Activated CD4-positive, alpha-beta T cell treated with anti-CD3 and anti-CD28 coated beads, Interleukin-2, amount 10 ng/mL, durations not matched to agents 24 days and 14 days (primary cell): ENCODE data around the gene LPAR5. TPM values are rescaled to one million over a fixed set of nuclear protein-coding genes. Genes with fewer than 3 reads are reported as not detected.
A peak's percentile ranks its signal among the peaks of the same experiment; 100 is the strongest.
"Not testable (repeated sequence)": the region's sequence is repeated elsewhere in the genome, so short reads cannot be mapped to it uniquely, and the experiment has no call there.

Experiments
- DNase-seq: peaks from one replicate; pipeline ENCODE4 v3.0.0; 2022
- H3K27ac Mint-ChIP-seq: one replicate; pipeline ENCODE4 v1.8.0; 2022; ENCODE audit warnings: mild to moderate bottlenecking, mixed read lengths
- H3K27me3 Mint-ChIP-seq: one replicate; pipeline ENCODE4 v1.8.0; 2022; ENCODE audit warnings: mixed read lengths
- H3K36me3 Mint-ChIP-seq: one replicate; pipeline ENCODE4 v1.8.0; 2022; ENCODE audit warnings: low read depth, mild to moderate bottlenecking, mixed read lengths
- H3K4me1 Mint-ChIP-seq: one replicate; pipeline ENCODE4 v1.8.0; 2021; ENCODE audit warnings: mixed read lengths
- H3K4me3 Mint-ChIP-seq: one replicate; pipeline ENCODE4 v1.8.0; 2022; ENCODE audit warnings: mild to moderate bottlenecking, moderate library complexity, mixed read lengths
- H3K9me3 Mint-ChIP-seq: one replicate; pipeline ENCODE4 v1.8.0; 2021; ENCODE audit warnings: mixed read lengths
- intact Hi-C: fragments of 100-400 bp; cut with micrococcal nuclease; formaldehyde crosslinking; loops from one replicate; pipeline ENCODE4 v1.15.1; 2023
- total RNA-seq: library from RNA; stranded (reverse); gene quantifications from 2 replicates; pipeline ENCODE4 v1.2.3, GENCODE V29; 2022

The LPAR5 gene
- total RNA-seq, 1 donor from 2014 or later, result 4.2 TPM

DNA sequence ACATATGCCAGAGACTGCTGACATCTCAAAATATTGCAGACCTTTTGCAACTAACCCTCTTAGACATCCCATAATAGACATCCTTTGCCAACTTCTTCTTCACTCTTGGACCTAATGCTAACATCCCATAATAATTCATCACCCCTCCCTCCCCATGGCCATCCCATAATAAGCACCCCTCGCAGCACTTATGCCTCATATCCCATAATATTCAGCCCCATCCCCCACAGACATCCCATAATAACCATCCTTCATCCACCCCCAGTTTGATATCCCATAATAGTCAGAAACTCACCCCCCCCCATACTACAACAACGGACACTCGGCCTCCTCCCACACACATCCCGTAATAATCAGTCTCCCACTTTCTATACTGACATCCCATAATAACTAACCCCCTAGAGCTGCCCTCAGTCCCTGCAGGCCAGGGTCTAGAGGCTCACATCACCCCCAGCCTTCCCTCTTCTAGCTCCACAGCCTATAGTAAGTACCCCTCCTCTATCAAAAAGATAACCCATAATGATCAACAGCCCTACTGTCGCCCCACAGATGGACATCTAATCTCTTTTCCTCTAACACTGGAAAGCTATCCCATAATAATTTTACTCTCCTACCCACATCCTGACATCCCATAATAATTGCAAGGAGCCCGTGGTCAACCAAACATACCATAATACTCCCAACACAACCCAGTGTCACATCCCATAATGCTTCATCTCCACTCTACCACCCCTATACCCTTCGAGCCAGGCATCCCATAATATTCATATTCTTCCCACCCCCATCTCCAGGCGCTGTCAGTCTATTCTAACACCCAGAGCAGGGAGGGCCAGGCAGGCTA lies 27.8 kb downstream of the LPAR5 start:
- Mint-ChIP-seq H3K4me1 (peaks cover 45% of the 10 kb centered on the region), H3K27ac (no peak overlapping the region), H3K4me3 (no peak overlapping the region)

DNA sequence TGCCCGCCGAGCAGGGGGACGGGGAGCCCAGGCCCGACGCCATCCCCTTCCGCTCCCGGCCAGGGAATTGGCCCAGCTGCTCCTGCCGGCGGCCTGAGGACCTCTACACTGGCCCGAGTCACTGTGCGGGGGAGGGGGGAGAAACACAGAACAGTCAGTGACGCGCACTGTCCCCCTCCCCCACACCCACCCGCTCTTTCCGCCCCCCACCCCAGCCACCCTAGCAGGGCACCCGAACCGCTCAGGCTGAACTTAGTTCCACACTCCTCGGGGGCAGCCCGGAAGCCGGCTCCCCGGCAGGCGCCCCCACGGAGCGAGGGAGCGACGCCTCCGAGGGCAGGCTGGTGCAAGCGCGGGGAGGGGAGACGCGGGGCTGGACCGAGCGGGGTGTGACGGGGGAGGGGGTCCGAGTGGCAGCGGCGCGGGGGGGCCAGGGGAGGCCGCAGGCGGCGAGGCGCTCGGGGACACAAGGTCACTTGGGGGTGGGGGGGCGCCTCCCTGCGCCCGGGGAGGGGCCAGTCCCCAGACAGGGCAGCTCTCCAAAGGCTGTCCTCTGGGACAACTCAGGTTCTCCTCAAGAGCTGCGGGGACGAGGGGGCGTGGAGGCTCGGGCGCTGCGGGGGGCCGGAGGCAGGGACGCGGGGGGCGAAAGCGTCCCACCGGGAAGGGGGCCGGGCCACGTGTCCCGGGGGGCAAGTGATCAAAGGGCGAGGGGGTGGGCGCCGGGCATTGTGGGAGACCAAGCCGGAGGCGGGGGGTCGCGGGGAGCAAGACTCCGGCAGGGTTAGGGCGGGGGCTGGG lies 29.2 kb downstream of the LPAR5 start:
- Mint-ChIP-seq H3K4me1 (peaks cover 45% of the 10 kb centered on the region), H3K36me3 (peaks cover 37% of the 10 kb centered on the region), H3K27ac (peak overlapping the region; percentile 79), H3K27me3 (no peaks in the 10 kb centered on the region), H3K4me3 (no peak overlapping the region), H3K9me3 (no peaks in the 10 kb centered on the region)
- DNase-seq, result peak; percentile 85
- intact Hi-C loops, result loop anchor here (1.0 to 5.0 kb wide), 6 partner anchors 38 to 266 kb away; partner anchors contain the start of genes CD4, GAPDH, ING4 and NOP2

More for the DNA sequence above, 27.8 kb downstream of the LPAR5 start:
- intact Hi-C loops, result loop anchor here (1.0 to 5.0 kb wide), 7 partner anchors 39 to 264 kb away; partner anchors contain the start of genes CD4, GAPDH, ING4 and NOP2
- Mint-ChIP-seq H3K36me3 (peaks cover 23% of the 10 kb centered on the region), H3K27me3 (no peaks in the 10 kb centered on the region), H3K9me3 (no peaks in the 10 kb centered on the region)
- peak; percentile 89 for DNase-seq

DNA sequence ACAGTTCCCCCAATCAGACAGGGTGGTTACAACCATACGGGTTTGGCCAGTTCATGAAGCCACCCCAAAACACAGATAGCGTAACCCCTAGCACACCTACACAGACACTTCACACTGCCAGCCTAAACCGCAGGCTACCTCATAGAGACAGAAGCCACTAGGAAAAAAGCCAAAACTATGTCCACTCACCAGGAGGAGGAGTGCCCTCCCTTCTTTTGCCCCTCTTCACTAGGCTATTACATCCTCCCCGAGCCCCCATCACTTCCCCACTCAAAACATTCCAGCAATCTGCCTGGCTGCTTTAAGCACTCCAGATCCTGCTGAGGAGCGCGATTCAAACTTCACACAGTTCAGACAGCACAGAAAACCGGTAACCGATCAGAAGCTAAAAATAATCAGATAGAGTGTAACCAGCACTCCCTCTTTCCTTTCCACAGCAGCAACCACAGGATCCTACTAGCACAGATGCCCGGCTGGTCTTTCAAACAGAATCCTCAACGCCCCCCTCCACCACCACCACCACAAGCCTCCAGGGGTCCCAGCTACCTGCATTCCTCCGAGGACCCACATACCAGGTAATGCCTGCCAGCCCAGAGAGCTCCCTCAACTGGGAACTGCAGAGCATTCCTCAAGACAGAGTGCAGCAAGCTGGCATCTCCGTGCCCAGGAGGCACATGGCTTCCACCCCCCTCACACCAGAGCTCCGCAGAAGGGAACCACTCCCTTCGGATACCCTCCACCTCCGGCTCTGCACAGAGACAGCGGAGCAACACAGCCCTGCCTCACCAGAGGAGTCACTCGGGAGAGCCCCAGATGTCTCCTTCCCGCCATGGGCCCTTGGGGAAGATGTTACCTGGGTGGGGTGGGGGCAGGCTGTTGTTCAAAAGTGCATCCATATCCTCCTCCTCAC lies 30.1 kb downstream of the LPAR5 start:
- Mint-ChIP-seq H3K36me3 (peaks cover 44% of the 10 kb centered on the region), H3K4me1 (peaks cover 41% of the 10 kb centered on the region), H3K4me3 (no peak overlapping the region)

DNA sequence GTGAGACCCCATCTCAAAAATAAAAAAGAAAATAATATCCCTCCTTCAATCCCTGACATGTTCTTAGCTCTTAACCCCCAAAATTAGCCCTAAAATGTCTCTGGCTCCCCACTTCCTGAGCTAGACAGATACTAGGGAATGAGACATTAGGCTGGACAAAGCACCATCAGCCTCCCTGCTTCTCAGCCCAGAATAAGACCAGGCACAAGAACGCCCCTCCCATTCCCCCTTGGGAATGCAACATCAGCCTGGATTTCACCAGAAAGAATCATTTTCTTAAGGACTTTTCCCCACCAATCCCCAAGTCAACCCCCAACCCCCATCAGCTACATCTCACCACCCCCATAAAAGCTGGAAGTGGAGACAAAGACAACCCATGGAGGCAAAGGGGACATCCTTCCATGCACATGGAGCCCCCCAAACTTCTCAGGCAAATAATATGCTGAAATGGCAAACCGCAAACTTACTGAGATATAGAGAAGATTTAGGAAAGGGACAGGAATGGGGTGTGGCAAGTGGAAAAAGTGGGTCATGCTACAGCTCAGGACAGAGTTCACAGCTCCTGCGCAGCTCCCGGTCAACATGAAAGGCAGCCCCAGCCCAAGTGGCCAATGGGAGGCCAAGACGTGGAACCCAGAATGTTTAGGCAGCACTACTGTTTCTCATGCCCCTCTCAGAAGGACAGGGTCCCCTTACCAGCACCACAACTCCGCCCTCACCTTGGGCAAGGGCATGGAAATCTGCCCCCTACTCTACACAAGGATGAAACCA lies 31.3 kb downstream of the LPAR5 start:
- H3K27me3 Mint-ChIP-seq, result no peaks in the 10 kb centered on the region
- H3K27ac Mint-ChIP-seq, result peak overlapping the region; percentile 79
- DNase-seq, result no peak
- intact Hi-C loops, result loop anchor here (5.0 kb wide), 2 partner anchors 183 to 268 kb away; partner anchors contain the start of genes CD4 and SPSB2
- H3K36me3 Mint-ChIP-seq, result peaks cover 56% of the 10 kb centered on the region
- H3K9me3 Mint-ChIP-seq, result no peaks in the 10 kb centered on the region
- no peak overlapping the region for H3K4me3 Mint-ChIP-seq
- peaks cover 44% of the 10 kb centered on the region for H3K4me1 Mint-ChIP-seq

More for the DNA sequence above, 30.1 kb downstream of the LPAR5 start:
- H3K27ac Mint-ChIP-seq, result peak overlapping the region; percentile 79
- H3K9me3 Mint-ChIP-seq, result no peaks in the 10 kb centered on the region
- peak; percentile 76 for DNase-seq
- intact Hi-C loops, result loop anchor here (2.0 to 5.0 kb wide), 5 partner anchors 37 to 267 kb away; partner anchors contain the start of genes CD4, GAPDH, NOP2 and SPSB2
- no peaks in the 10 kb centered on the region for H3K27me3 Mint-ChIP-seq

DNA sequence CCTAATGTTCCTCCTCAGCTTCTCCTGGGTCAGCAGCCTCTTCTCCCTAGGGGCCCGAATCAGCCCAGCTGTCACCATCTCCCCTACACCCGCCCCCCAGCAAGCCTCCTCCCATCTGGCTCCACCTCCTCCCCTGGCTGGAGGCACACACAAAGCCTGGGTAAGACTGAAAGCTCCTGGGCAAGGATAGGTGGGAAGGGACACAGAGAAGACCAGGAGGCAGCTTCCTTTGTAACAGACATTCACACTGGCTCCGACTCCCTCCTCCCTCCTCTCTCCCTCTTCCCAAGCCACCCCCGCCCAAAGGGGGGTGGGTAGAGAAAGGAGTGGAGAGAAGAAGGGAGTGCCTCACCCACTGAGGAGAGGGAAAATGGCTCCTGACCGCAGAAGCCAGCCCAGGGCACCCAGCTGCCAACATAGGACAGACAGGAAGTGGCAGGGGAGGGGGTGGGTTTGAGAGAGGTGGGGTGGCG lies 32.6 kb downstream of the LPAR5 start:
- Mint-ChIP-seq H3K27me3 (no peaks in the 10 kb centered on the region), H3K9me3 (no peaks in the 10 kb centered on the region), H3K36me3 (peaks cover 64% of the 10 kb centered on the region), H3K4me1 (peaks cover 44% of the 10 kb centered on the region), H3K27ac (peak overlapping the region; percentile 86), H3K4me3 (no peak overlapping the region)
- intact Hi-C loops, result no loop called here
- DNase-seq, result peak; percentile 74

DNA sequence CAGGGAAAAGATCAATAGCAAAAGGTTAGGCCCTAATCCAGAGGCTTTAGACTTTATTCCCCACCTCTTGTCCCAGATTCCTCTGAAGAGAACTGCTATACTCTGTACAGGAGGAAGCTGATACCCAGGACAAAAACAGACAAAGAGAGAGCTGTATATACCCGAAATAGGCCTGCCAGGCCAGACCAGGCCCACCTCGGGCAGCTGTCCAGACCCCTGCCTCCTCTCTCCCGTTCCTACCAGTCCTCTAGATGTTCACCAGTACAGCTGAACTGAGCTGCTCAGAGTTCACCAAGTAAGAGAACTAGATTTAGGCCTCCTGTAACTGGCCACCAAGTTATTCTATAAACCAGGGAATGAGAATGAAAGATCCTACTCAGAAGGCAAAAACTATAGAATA lies 33.2 kb downstream of the LPAR5 start:
- H3K4me1 Mint-ChIP-seq, result peaks cover 44% of the 10 kb centered on the region
- peak overlapping the region; percentile 86 for H3K27ac Mint-ChIP-seq
- intact Hi-C loops, result no loop called here
- H3K4me3 Mint-ChIP-seq, result peak overlapping the region; percentile 2
- peaks cover 70% of the 10 kb centered on the region for H3K36me3 Mint-ChIP-seq
- no peaks in the 10 kb centered on the region for H3K9me3 Mint-ChIP-seq
- H3K27me3 Mint-ChIP-seq, result no peaks in the 10 kb centered on the region
- DNase-seq, result no peak

DNA sequence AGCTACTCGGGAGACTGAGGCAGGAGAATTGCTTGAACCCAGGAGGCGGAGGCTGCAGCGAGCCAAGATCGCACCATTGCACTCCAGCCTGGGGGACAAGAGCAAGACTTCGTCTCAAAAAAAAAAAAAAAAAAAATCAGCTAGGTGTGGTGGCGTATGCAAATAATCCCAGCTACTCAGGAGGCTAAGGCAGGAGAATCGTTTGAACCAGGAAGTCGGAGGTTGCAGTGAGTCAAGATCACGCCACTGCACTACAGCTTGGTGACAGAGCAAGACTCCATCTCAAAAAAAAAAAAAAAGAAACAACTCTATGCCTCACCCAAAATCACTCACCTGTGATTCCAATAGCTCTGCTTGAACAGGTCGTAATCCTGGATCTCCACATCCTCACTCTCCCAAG lies 40.1 kb downstream of the LPAR5 start:
- intact Hi-C loops, result not testable (repeated sequence)
- peaks cover 79% of the 10 kb centered on the region for H3K36me3 Mint-ChIP-seq

DNA sequence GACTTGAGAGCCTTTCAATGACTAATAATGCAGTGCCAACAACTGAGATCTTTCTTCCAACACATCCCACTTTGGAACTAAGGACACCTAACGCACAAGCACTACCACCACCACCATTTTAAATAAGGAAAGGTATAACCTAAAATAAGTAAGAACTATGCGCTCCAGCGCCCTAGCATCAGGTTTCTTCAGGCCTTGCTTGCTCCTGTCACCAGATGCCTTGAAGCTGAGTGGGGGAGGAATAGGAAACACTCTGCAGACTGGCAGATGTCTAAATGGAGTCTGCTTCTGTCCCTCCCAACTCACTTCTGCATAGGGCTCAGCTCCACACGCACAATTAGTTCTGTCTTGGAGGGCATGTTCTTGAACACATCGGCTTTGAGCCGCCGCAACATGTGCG lies 43.7 kb downstream of the LPAR5 start:
- Mint-ChIP-seq H3K36me3 (peaks cover 72% of the 10 kb centered on the region), H3K4me3 (no peak overlapping the region), H3K27ac (peak overlapping the region; percentile 4), H3K27me3 (no peaks in the 10 kb centered on the region), H3K4me1 (peaks cover 11% of the 10 kb centered on the region), H3K9me3 (no peaks in the 10 kb centered on the region)
- no peak for DNase-seq
- intact Hi-C loops, result no loop called here

More for the DNA sequence above, 40.1 kb downstream of the LPAR5 start:
- Mint-ChIP-seq H3K27ac (peak overlapping the region; percentile 32), H3K4me1 (peaks cover 14% of the 10 kb centered on the region)
- not testable (repeated sequence) for H3K9me3 Mint-ChIP-seq, DNase-seq, H3K27me3 Mint-ChIP-seq, H3K4me3 Mint-ChIP-seq

DNA sequence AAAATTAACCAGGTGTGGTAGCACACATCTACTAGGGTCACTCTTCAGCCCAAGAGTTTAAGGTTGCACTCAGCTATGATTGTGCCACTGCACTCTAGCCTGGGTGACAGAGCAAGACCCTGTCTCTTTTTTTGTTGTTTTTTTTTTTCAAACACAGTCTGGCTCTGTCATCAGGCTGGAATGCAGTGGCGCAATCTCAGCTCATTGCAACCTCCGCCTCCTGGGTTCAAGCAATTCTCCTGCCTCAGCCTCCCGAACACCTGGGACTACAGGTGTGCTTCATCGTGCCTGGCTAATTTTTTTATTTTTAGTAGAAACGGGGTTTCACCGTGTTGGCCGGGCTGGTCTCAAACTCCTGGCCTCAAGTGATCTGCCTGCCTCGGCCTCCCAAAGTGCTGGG lies 49.2 kb downstream of the LPAR5 start:
- H3K9me3 Mint-ChIP-seq, H3K27ac Mint-ChIP-seq, H3K4me3 Mint-ChIP-seq, DNase-seq, intact Hi-C loops, H3K4me1 Mint-ChIP-seq, H3K27me3 Mint-ChIP-seq: not testable (repeated sequence)
- H3K36me3 Mint-ChIP-seq, result peaks cover 60% of the 10 kb centered on the region

DNA sequence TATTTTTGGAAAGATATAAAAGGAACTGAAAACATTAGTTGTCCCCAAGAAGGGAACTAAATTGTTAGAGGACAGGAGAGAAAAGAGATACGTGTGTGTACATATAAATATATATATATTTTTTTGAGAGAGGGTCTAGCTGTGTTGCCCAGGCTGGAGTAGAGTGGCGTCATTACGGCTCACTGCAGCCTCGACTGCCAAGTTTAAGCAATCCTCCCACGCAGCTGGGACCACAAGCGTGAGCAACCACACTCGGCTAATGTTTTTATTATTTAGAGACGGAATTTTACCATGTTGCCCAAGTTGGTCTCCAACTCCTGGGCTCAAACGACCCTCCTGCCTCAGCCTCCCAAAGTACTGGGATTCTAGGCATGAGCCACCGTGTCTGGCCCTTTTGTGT lies 51.5 kb downstream of the LPAR5 start:
- Mint-ChIP-seq H3K36me3 (peaks cover 62% of the 10 kb centered on the region), H3K27ac (no peak overlapping the region), H3K27me3 (no peaks in the 10 kb centered on the region), H3K4me1 (no peaks in the 10 kb centered on the region), H3K9me3 (no peaks in the 10 kb centered on the region), H3K4me3 (no peak overlapping the region)
- intact Hi-C loops, result no loop called here
- no peak for DNase-seq

DNA sequence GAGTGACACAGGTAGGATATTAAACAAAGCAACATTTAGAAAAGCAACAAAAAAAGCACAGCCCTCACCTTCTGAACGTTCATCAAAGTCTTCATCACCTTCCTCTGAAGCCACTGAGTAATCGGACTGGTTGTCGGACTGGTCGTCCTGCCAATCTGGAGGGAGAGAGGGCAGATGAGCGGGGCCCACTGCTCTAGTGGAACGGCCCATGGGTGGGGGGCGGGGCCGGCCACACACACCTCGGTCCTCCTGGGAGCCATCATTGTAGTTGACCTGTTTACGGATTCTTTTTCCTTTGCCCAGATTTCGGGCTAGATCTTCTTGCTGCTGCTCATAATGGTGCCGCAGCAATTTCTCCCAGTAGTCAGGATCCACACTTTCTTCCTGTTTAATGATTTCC lies 52.8 kb downstream of the LPAR5 start:
- Mint-ChIP-seq H3K27ac (no peak overlapping the region), H3K27me3 (no peaks in the 10 kb centered on the region), H3K9me3 (no peaks in the 10 kb centered on the region), H3K36me3 (peaks cover 67% of the 10 kb centered on the region), H3K4me1 (no peaks in the 10 kb centered on the region), H3K4me3 (no peak overlapping the region)
- DNase-seq, result no peak
- intact Hi-C loops, result no loop called here

DNA sequence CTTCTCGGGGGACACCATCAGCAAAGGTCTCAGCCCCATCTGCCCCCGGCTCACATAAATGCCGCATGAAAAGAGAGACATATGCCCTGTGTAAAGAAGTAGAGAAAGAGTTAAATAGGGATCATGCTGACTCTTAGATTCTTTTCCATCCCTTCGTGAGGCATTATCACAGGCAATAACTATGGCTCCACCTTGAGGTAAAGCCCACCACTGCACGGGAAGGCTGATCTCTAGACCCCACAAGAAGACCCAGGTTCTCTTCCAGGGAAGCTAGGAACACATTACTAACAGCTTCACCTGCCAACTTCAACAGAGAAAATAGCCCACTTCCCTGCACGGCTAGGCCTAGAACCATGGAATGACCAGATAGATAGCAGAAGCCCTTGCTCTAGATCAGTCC lies 53.6 kb downstream of the LPAR5 start:
- no peak for DNase-seq
- Mint-ChIP-seq H3K9me3 (no peaks in the 10 kb centered on the region), H3K36me3 (peaks cover 67% of the 10 kb centered on the region), H3K4me1 (no peaks in the 10 kb centered on the region), H3K27ac (no peak overlapping the region), H3K4me3 (no peak overlapping the region), H3K27me3 (no peaks in the 10 kb centered on the region)
- intact Hi-C loops, result no loop called here
